HG03521 (cell line): ENCODE measurements around the gene PIGM.
A peak's percentile ranks its signal among the peaks of the same experiment; 100 is the strongest.

Experiments
- ATAC-seq: cut with Tn5 transposase; IDR thresholded peaks from one replicate; pipeline ENCODE4 v1.9.1; 2021; ENCODE audit warnings: mild to moderate bottlenecking, moderate library complexity; ENCODE audit not compliant: unreplicated experiment

The PIGM gene

GRCh38 chr1:160022330-160023310, 9.2 kb downstream of the PIGM start:
- ATAC-seq: no peak

GRCh38 chr1:160021376-160022074, 10.3 kb downstream of the PIGM start:
- ATAC-seq: no peak

GRCh38 chr1:160020196-160020595, 11.6 kb downstream of the PIGM start:
- ATAC-seq: no peak

GRCh38 chr1:160018900-160019299, 12.9 kb downstream of the PIGM start:
- no peak for ATAC-seq

GRCh38 chr1:160018347-160018746, 13.4 kb downstream of the PIGM start:
- ATAC-seq: no peak

- ATAC-seq: no peak
Observed at GRCh38 chr1:160017592-160017991, 14.2 kb downstream of the PIGM start.

GRCh38 chr1:160011781-160012180, 20.0 kb downstream of the PIGM start:
- no peak for ATAC-seq

- ATAC-seq: no peak
Observed at GRCh38 chr1:160009801-160010200, 22.0 kb downstream of the PIGM start.

- no peak for ATAC-seq
Observed at GRCh38 chr1:160009081-160009480, 22.7 kb downstream of the PIGM start.

- ATAC-seq: no peak
Observed at GRCh38 chr1:160007577-160008200, 24.1 kb downstream of the PIGM start.

- ATAC-seq: peak; percentile 77
Observed at GRCh38 chr1:160006312-160006940, 25.4 kb downstream of the PIGM start.

- ATAC-seq: no peak
Observed at GRCh38 chr1:160005070-160005469, 26.7 kb downstream of the PIGM start.

- no peak for ATAC-seq
Observed at GRCh38 chr1:160004425-160004824, 27.4 kb downstream of the PIGM start.

- no peak for ATAC-seq
Observed at GRCh38 chr1:160004001-160004400, 27.8 kb downstream of the PIGM start.

- no peak for ATAC-seq
Observed at GRCh38 chr1:160001440-160001839, 30.4 kb downstream of the PIGM start.

GRCh38 chr1:159999204-159999603, 32.6 kb downstream of the PIGM start:
- no peak for ATAC-seq

GRCh38 chr1:159996653-159997052, 35.1 kb downstream of the PIGM start:
- ATAC-seq: no peak

- ATAC-seq: no peak
Observed at GRCh38 chr1:159994896-159995295, 36.9 kb downstream of the PIGM start.

- ATAC-seq: no peak
Observed at GRCh38 chr1:159993911-159994310, 37.9 kb downstream of the PIGM start.

- ATAC-seq: no peak
Observed at GRCh38 chr1:159992161-159992560, 39.6 kb downstream of the PIGM start.

- ATAC-seq: no peak
Observed at GRCh38 chr1:159991513-159991912, 40.3 kb downstream of the PIGM start.
